Measurements from ENCODE around the gene CCR1. TPM values are rescaled to one million over a fixed set of nuclear protein-coding genes. Genes with fewer than 3 reads are reported as not detected.

Gene CCR1
- total RNA-seq, result not detected in 2 replicates

- DNase-seq (ENCODE audit: low read depth, low spot score), result no peak
Measured at GRCh38 chr3:46208167-46208704, at the start of gene CCR1. CCR1 (minus strand) TSS chr3:46208313; CDS start chr3:46204313, 4,000 bp downstream.

GRCh38 chr3:46252980-46253379, 44.9 kb upstream of the CCR1 start:
- no peak for DNase-seq (ENCODE audit: low read depth, low spot score)

- no peak for DNase-seq (ENCODE audit: low read depth, low spot score)
Measured at GRCh38 chr3:46245146-46245545, 37.0 kb upstream of the CCR1 start.

- no peak for DNase-seq (ENCODE audit: low read depth, low spot score)
Measured at GRCh38 chr3:46243560-46243959, 35.4 kb upstream of the CCR1 start.

GRCh38 chr3:46242120-46242519, 34.0 kb upstream of the CCR1 start, which contains the start of gene CCR3:
CCR3 (plus strand) TSS chr3:46242460; CDS start chr3:46265159, 22,699 bp downstream.
- DNase-seq (ENCODE audit: low read depth, low spot score), result no peak

- no peak for DNase-seq (ENCODE audit: low read depth, low spot score)
Measured at GRCh38 chr3:46239952-46240351, 31.8 kb upstream of the CCR1 start.

- no peak for DNase-seq (ENCODE audit: low read depth, low spot score)
Measured at GRCh38 chr3:46239301-46239938, 31.3 kb upstream of the CCR1 start.

- no peak for DNase-seq (ENCODE audit: low read depth, low spot score)
Measured at GRCh38 chr3:46238386-46238785, 30.3 kb upstream of the CCR1 start.

GRCh38 chr3:46236294-46237054, 28.4 kb upstream of the CCR1 start:
- DNase-seq (ENCODE audit: low read depth, low spot score), result no peak

GRCh38 chr3:46235425-46235824, 27.3 kb upstream of the CCR1 start:
- DNase-seq (ENCODE audit: low read depth, low spot score), result no peak

GRCh38 chr3:46233194-46233593, 25.1 kb upstream of the CCR1 start:
- no peak for DNase-seq (ENCODE audit: low read depth, low spot score)

- DNase-seq (ENCODE audit: low read depth, low spot score), result no peak
Measured at GRCh38 chr3:46231323-46231722, 23.2 kb upstream of the CCR1 start.

- DNase-seq (ENCODE audit: low read depth, low spot score), result no peak
Measured at GRCh38 chr3:46228260-46229242, 20.4 kb upstream of the CCR1 start.

- no peak for DNase-seq (ENCODE audit: low read depth, low spot score)
Measured at GRCh38 chr3:46222435-46223161, 14.5 kb upstream of the CCR1 start.

- DNase-seq (ENCODE audit: low read depth, low spot score), result no peak
Measured at GRCh38 chr3:46221938-46222337, 13.8 kb upstream of the CCR1 start.

GRCh38 chr3:46221391-46221790, 13.3 kb upstream of the CCR1 start:
- DNase-seq (ENCODE audit: low read depth, low spot score), result no peak

GRCh38 chr3:46218196-46218709, 10.1 kb upstream of the CCR1 start:
- DNase-seq (ENCODE audit: low read depth, low spot score), result no peak

GRCh38 chr3:46215810-46216414, 7.8 kb upstream of the CCR1 start:
- DNase-seq (ENCODE audit: low read depth, low spot score), result no peak

GRCh38 chr3:46214751-46215352, 6.7 kb upstream of the CCR1 start:
- DNase-seq (ENCODE audit: low read depth, low spot score), result no peak

GRCh38 chr3:46213201-46213600, 5.1 kb upstream of the CCR1 start:
- DNase-seq (ENCODE audit: low read depth, low spot score), result no peak

All from pulmonary artery endothelial cell (primary cell).